Activated CD4-positive, alpha-beta T cell treated with anti-CD3 and anti-CD28 coated beads, Interleukin-2, amount 10 ng/mL, durations not matched to agents 24 days and 14 days (primary cell): ENCODE measurements around the gene POLRMT. TPM values are rescaled to one million over a fixed set of nuclear protein-coding genes. Genes with fewer than 3 reads are reported as not detected.

Experiments
- DNase-seq: peaks from one replicate; pipeline ENCODE4 v3.0.0; 2022
- H3K27ac Mint-ChIP-seq: one replicate; pipeline ENCODE4 v1.8.0; 2022; ENCODE audit warnings: mild to moderate bottlenecking, mixed read lengths
- H3K27me3 Mint-ChIP-seq: one replicate; pipeline ENCODE4 v1.8.0; 2022; ENCODE audit warnings: mixed read lengths
- H3K36me3 Mint-ChIP-seq: one replicate; pipeline ENCODE4 v1.8.0; 2022; ENCODE audit warnings: low read depth, mild to moderate bottlenecking, mixed read lengths
- H3K4me1 Mint-ChIP-seq: one replicate; pipeline ENCODE4 v1.8.0; 2021; ENCODE audit warnings: mixed read lengths
- H3K4me3 Mint-ChIP-seq: one replicate; pipeline ENCODE4 v1.8.0; 2022; ENCODE audit warnings: mild to moderate bottlenecking, moderate library complexity, mixed read lengths
- H3K9me3 Mint-ChIP-seq: one replicate; pipeline ENCODE4 v1.8.0; 2021; ENCODE audit warnings: mixed read lengths
- intact Hi-C: fragments of 100-400 bp; cut with micrococcal nuclease; formaldehyde crosslinking; loops from one replicate; pipeline ENCODE4 v1.15.1; 2023
- total RNA-seq: library from RNA; stranded (reverse); gene quantifications from 2 replicates; pipeline ENCODE4 v1.2.3, GENCODE V29; 2022

POLRMT gene
- total RNA-seq, 1 donor from 2014 or later = 103 TPM

DNA sequence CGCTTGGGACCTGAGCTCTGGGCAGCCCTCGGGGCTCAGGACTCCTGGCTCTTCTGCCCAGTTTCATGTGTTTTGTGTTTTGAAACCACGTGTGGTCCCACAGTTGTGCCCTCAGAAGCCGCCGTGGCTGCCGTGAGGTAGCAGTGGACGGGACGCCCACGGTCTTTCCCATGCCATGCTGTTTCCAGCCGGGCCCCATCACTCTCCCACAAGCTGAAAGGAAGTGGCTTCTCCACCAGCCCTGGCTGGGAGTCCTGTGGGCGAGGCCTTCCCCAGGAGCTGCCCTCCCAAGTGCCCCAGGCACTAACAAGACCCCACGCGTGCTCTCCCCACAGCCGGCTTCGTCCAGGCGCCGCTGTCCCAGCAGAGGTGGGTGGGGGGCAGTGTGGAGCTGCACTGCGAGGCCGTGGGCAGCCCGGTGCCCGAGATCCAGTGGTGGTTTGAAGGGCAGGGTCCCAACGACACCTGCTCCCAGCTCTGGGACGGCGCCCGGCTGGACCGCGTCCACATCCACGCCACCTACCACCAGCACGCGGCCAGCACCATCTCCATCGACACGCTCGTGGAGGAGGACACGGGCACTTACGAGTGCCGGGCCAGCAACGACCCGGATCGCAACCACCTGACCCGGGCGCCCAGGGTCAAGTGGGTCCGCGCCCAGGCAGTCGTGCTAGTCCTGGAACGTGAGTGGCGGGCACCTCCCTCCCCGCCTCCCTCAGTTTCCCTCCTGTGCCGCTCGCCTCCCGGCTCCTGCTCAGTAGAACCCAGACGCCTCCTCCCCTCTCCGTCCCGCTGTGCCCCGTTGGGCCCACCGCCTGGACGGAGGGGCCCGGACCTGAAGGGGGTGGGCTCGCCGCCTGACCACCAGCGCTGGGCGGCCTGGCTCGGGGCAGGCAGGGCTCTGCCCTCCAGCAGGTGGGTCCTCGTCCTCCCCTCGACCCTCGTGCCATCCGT lies 55.6 kb downstream of the POLRMT start:
- H3K27me3 Mint-ChIP-seq = no peaks in the 10 kb centered on the region
- peak; percentile 58 for DNase-seq
- H3K4me1 Mint-ChIP-seq = peaks cover 13% of the 10 kb centered on the region
- peaks cover 11% of the 10 kb centered on the region for H3K36me3 Mint-ChIP-seq
- intact Hi-C loops = no loop called here
- H3K4me3 Mint-ChIP-seq = no peak overlapping the region
- H3K27ac Mint-ChIP-seq = no peak overlapping the region
- no peaks in the 10 kb centered on the region for H3K9me3 Mint-ChIP-seq

DNA sequence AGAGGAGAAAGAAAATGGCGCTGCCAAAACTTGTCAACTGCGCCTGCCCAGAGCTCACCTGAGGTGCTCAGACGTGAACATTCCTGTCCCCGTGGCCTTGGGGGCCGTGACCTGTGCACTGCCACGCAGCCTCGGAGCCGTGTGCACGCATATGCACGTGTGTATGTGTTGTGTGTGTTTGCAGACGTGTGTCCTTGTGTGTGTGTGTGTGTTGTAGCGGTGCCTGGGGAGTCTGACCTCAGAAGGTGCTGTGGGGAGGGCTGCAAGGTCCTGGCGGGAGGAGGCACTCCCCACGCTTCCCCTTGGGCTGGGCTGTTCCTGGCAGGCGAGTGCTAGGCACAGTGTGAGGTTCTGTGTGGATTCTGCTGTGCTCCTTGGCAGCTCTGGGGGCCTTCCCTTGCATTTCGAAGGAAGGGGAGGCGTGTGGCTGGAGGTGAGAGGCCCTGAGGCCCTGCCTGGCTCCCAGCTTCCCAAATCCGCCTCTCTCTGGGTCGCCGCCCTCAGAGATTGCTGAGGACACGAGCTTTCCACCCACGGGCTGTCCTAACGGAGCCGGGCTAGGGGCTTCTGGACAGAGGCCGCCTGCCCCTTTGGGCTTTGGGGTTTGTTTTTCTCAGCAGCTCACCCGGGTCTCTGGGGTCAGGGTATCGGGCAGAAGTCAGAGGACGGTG lies 56.4 kb downstream of the POLRMT start:
- Mint-ChIP-seq H3K9me3 (no peaks in the 10 kb centered on the region), H3K27ac (no peak overlapping the region), H3K36me3 (peaks cover 10% of the 10 kb centered on the region), H3K27me3 (no peaks in the 10 kb centered on the region), H3K4me1 (peaks cover 14% of the 10 kb centered on the region), H3K4me3 (no peak overlapping the region)
- no peak for DNase-seq
- intact Hi-C loops = no loop called here

DNA sequence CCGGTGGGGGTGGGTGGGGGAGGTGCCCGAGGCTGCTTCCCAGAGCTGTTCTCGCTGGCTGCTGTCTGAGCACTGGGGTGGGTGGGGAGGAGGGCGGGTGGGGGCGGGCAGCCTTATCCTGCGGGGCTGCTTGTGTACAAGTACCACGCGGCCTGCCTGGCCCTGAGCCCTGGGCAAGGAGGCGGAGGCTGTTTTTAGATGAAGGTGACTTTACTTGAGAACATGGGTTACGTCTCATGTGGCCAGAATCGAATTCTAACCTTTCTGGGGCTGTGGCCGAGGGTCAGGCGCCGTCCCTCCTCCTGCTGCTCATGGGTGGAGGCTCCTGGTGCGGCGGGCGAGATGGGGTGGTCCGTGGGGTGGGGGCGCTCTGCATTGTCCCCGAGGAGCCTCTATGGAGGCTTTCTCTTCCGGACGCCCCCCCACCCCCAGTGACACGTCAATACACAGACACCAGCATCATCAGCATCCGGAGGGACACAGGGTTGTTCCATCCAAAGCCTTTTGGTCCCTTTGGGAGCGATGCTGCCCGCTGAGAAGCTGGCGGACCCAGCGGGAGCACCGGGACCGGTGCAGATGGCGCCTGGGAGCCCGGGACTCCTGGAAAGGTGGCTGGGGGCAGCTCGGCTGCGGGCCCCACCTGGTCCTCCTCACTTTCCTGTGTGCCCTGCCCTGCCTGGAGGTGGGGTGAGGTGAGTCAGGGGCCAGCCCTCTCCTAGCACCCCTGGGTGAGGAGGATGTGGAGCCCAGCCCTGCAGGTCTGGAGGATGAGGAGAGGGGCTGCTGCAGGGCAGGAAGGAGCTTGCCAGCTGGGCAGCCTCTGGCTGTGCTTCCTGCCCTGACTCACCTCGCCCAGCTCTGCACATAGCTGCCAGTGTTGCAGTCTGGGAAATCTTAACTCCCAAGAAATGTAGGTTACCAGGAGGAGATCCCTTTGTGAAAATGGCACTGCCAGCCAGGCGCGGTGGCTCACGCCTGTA lies 57.5 kb downstream of the POLRMT start:
- peak; percentile 56 for DNase-seq
- Mint-ChIP-seq H3K27ac (no peak overlapping the region), H3K4me3 (no peak overlapping the region), H3K9me3 (no peaks in the 10 kb centered on the region), H3K4me1 (peaks cover 24% of the 10 kb centered on the region), H3K27me3 (no peaks in the 10 kb centered on the region), H3K36me3 (peaks cover 10% of the 10 kb centered on the region)
- intact Hi-C loops = no loop called here

DNA sequence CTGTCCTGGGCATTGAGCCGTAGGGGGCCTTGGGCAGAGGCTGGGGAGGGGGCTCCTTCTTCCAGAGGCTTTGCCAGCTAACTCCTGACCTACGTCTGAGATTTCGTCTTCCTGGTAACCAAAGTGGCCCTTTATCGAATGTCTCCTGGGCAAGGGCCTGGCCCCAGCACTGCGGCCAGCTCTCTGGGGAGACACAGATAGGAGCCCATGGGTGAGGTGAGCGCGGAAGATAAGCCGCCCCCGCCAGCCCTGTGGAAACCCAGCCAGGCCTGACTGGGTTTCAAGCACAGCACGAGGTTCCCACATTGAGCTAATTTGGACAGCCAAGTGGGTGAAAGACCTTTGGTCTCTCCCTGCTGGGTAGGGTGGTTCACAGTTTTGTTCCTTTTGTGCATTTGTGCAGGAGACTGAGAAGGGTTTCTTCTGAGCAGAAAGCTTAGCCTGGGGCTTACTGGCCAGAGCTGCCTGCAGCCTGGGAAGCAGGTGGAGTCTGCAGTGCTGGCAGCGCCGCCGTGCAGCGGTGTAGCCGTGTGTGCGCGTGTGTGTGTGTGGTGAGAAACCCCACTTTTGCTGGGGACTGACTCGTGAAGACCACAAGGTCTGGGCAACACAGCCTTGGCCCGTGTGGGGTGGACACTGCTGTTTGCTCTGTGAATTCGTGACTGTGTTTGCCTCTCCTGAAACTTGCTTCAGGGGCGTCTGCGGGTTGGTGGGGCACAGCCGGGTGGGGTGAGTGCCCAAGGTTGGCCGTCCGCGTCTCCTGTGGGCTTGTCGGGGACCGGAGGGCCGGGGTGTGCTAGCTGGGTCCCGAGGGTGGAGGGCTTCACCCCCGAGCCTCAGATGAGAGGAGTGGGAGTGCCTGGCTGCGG lies 58.4 kb downstream of the POLRMT start:
- peaks cover 27% of the 10 kb centered on the region for H3K4me1 Mint-ChIP-seq
- H3K9me3 Mint-ChIP-seq = no peaks in the 10 kb centered on the region
- intact Hi-C loops = no loop called here
- H3K4me3 Mint-ChIP-seq = peak overlapping the region; percentile 64
- peak overlapping the region; percentile 45 for H3K27ac Mint-ChIP-seq
- H3K27me3 Mint-ChIP-seq = no peaks in the 10 kb centered on the region
- DNase-seq = peak; percentile 60
- H3K36me3 Mint-ChIP-seq = peaks cover 8% of the 10 kb centered on the region

DNA sequence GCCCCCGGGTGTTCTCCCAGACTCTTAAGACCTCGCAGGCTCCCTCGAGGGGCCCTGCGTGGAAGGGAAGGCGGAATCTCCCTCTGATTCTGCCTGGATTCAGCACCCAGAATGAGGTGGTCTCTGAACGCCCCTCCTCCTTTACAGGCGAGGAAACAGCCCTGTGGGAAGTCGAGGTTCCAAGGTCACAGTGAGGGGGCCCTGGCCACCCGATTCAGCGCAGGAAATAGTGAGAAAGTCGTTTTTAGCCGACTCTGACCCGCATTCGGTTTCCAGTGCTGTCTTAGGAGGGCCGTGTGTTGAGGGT lies 59.9 kb downstream of the POLRMT start:
- H3K27ac Mint-ChIP-seq = peak overlapping the region; percentile 75
- peak; percentile 72 for DNase-seq
- H3K4me3 Mint-ChIP-seq = peak overlapping the region; percentile 90
- intact Hi-C loops = loop anchor here (2.0 kb wide), 3 partner anchors 15 to 67 kb away; partner anchors contain the start of genes HCN2 and TPGS1
- H3K27me3 Mint-ChIP-seq = no peaks in the 10 kb centered on the region
- peaks cover 5% of the 10 kb centered on the region for H3K36me3 Mint-ChIP-seq
- no peaks in the 10 kb centered on the region for H3K9me3 Mint-ChIP-seq
- peaks cover 30% of the 10 kb centered on the region for H3K4me1 Mint-ChIP-seq

DNA sequence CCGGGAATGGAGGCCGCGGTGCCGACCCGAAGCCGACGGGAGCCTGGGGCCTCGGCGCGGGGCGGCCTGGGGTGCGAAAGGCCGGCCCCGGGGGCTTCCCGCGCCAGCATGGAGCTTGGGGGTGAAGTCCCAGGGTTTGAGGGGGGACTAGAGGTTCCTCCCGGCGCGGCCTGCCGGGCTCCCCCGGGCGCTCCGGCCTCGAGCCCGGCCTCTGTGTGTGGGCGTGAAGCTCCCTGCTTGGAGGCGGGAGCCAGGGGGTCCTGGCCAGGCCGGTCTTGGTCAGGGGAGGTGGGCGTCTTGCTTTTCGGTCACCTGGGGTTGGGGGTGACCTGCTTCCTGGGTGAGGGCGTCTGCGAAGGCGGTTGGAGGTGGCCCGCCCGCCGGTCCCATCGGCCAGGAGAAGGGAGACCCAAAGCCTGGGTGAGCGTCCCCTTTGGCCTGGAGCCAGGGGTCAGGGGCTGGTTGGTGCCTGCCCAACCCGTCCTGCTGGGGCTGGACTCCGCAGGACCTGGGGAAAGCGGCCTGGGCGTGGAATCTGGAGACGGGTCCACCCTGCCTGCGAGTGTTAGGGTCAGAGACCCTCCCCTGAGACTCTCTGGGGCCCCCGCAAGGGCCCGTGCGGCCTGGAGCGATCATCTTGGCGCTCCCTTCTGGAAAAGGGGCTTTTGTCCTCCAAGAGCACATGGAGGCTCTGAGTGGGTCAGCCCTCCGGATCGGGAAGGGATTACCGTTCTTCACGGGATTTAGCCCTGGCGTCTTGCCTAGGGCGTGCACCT lies 60.4 kb downstream of the POLRMT start:
- H3K36me3 Mint-ChIP-seq = peaks cover 3% of the 10 kb centered on the region
- no peaks in the 10 kb centered on the region for H3K9me3 Mint-ChIP-seq
- peak; percentile 76 for DNase-seq
- peak overlapping the region; percentile 90 for H3K4me3 Mint-ChIP-seq
- peak overlapping the region; percentile 90 for H3K27ac Mint-ChIP-seq
- intact Hi-C loops = loop anchor here (1.0 to 2.0 kb wide), 7 partner anchors 16 to 107 kb away; partner anchors contain the start of genes HCN2, POLRMT and TPGS1
- H3K27me3 Mint-ChIP-seq = no peaks in the 10 kb centered on the region
- peaks cover 30% of the 10 kb centered on the region for H3K4me1 Mint-ChIP-seq

DNA sequence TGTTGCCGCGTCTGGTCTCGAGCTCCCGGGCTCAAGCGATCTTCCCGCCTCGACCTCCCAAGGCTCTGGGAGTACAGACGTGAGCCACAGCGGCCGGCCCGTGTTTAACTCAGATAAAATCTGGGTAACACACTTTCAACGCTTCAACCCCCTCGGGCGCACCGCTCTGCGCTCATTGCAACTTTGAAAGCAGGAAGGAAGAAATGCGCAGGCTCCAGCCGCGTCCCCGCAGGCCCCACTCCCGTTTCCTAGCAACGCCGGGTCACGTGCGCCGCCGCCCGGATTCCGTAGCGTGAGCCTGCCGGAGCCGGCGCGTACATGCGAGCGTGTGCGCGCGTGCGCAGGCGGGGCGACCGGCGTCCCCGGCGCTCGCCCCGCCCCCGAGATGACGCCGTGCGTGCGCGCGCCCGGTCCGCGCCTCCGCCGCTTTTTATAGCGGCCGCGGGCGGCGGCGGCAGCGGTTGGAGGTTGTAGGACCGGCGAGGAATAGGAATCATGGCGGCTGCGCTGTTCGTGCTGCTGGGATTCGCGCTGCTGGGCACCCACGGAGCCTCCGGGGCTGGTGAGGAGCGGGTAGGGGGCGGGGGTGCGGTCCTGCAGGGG lies 61.1 kb downstream of the POLRMT start, which contains the start of gene BSG:
BSG (plus strand) TSS at position 457 of the 603 bp plus-strand sequence; CDS start at position 496, 39 bp downstream.
- Mint-ChIP-seq H3K27ac (peak within 1 kb of the TSS; percentile 95), H3K36me3 (peaks cover 3% of the 10 kb centered on the region), H3K4me3 (peak within 1 kb of the TSS; percentile 90), H3K4me1 (peaks cover 30% of the 10 kb centered on the region), H3K27me3 (no peaks in the 10 kb centered on the region), H3K9me3 (no peaks in the 10 kb centered on the region)
- intact Hi-C loops = loop anchor here (1.0 to 2.0 kb wide), 7 partner anchors 17 to 108 kb away; partner anchors contain the start of genes HCN2, POLRMT and TPGS1
- peak; percentile 100 for DNase-seq

DNA sequence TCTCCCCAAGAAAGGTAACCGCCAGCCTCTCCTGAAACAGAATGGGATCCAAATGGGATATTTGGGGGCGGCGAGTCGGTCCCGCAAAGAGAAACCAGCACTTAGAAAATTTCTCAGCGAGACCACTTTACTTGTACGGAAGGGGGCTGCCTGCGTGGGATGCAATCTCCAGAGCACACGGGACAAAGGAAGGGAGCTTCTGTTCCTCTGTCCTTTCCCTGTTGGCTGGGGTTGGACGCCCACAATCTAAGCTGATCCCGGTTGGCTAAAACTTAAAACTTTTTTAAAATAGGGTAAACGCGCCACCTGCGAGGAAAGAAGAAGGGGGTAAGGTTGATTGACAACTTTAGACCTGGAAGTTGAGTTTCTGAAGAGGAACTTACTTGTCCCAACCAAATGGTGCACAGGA lies 61.8 kb downstream of the POLRMT start:
- intact Hi-C loops = no loop called here
- no peaks in the 10 kb centered on the region for H3K27me3 Mint-ChIP-seq

DNA sequence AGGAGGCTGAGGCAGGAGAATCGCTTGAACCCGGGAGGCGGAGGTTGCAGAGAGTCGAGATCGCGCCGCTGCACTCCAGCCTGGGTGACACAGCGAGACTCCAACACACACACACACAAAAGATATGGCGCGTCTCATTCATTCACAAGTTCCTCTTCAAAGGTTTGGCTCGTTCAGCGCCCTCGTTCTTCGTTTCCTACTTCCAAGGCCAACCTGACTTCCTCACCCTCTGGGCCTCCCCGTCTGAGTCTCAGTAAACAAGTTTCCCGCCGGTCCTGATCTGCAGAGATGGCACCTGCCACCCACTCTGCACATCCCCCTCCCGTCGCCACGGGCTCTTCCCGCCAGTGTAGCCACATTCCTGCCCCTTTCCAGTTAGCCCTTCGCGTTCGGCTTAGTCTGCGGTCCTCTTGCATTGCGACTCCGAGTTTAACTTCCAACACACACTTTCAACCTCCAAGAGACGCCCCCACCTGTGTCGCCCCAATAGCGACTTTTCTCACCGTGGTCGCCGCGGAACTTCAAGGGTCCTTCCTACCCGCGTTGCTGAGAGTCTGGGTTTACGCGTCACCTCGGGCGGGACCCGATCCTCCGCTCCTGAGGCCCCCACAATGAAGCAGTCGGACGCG lies 62.3 kb downstream of the POLRMT start:
- intact Hi-C loops = no loop called here
- DNase-seq = peak; percentile 87
- peak overlapping the region; percentile 95 for H3K27ac Mint-ChIP-seq
- H3K27me3 Mint-ChIP-seq = no peaks in the 10 kb centered on the region
- H3K4me1 Mint-ChIP-seq = peaks cover 28% of the 10 kb centered on the region
- no peaks in the 10 kb centered on the region for H3K9me3 Mint-ChIP-seq
- H3K4me3 Mint-ChIP-seq = peak overlapping the region; percentile 82
- H3K36me3 Mint-ChIP-seq = peaks cover 1% of the 10 kb centered on the region

More for the DNA sequence above, 61.8 kb downstream of the POLRMT start:
- peak overlapping the region; percentile 82 for H3K4me3 Mint-ChIP-seq
- peaks cover 30% of the 10 kb centered on the region for H3K4me1 Mint-ChIP-seq
- no peaks in the 10 kb centered on the region for H3K9me3 Mint-ChIP-seq
- peaks cover 3% of the 10 kb centered on the region for H3K36me3 Mint-ChIP-seq
- peak; percentile 75 for DNase-seq
- peak overlapping the region; percentile 95 for H3K27ac Mint-ChIP-seq

DNA sequence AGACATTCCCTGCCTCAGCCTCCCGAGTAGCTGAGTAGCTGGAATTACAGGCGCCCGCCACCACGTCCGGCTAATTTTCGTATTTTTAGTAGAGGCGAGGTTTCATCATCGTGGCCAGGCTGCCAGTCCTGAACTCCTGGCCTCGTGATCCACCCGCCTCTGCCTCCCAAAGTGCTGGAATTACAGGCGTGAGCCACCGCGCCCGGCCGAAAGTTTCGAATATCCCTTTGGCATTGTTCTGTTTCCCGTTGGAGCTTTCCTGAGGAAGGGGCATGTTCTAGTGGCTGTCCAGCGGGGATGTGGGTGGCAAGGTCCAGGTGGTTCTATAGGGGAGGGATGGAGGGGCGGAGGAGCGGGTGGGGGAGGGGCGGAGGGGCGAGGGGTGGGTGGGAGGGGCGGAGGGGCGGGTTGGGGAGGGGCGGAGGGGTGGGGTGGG lies 63.1 kb downstream of the POLRMT start:
- peak overlapping the region; percentile 69 for H3K27ac Mint-ChIP-seq
- no peaks in the 10 kb centered on the region for H3K9me3 Mint-ChIP-seq
- intact Hi-C loops = no loop called here
- peaks cover 1% of the 10 kb centered on the region for H3K36me3 Mint-ChIP-seq
- H3K4me3 Mint-ChIP-seq = peak overlapping the region; percentile 35
- peaks cover 28% of the 10 kb centered on the region for H3K4me1 Mint-ChIP-seq
- H3K27me3 Mint-ChIP-seq = no peaks in the 10 kb centered on the region
- peak; percentile 64 for DNase-seq

DNA sequence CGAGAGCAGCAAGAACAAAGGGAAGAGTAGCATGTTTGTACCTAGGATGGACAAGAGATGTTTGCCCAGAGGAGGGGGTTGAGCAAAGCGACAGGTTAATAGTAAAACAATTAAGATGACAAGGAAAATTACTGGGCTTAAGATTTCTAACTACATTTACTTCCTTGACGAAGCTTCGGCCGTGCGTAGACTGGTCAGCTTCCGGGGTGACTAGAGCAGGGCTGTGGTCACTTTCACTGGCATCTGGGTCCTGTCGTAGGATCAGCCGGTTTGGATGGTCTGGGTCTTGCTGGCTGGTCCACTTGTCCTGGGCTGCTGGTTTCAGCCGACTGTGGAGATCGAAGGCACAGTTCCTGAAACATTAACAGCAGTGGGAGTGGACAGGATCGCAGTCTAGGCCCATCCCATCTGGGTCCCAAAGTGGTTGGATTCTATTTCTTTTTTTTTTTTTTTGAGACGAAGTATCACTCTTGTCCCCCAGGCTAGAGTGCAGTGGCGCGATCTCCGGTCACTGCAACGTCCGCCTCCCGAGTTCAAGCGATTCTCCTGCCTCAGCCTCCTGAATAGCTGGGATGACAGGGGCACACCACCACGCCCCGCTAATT lies 65.9 kb downstream of the POLRMT start:
- Mint-ChIP-seq H3K9me3 (no peaks in the 10 kb centered on the region), H3K36me3 (no peaks in the 10 kb centered on the region), H3K27ac (no peak overlapping the region), H3K4me3 (no peak overlapping the region), H3K27me3 (no peaks in the 10 kb centered on the region), H3K4me1 (peaks cover 17% of the 10 kb centered on the region)
- no peak for DNase-seq
- intact Hi-C loops = no loop called here
